Mucosa of gallbladder (tissue), 1 donor: ENCODE data around the gene WASF3. TPM values are rescaled to one million over a fixed set of nuclear protein-coding genes. Genes with fewer than 3 reads are reported as not detected.
A peak's percentile ranks its signal among the peaks of the same experiment; 100 is the strongest.

Experiments
- DNase-seq: peaks from one replicate; pipeline ENCODE4 v3.0.0-alpha.2; 2020; ENCODE audit warnings: low spot score
- total RNA-seq: library from RNA; stranded (reverse); gene quantifications from one replicate; pipeline ENCODE4 v1.2.1, GENCODE V29; 2021
- donor health status: DM: no; HTN: no; CAD: no.

WASF3 gene
- total RNA-seq, 1 donor from 2014 or later: 11.5 TPM

DNA sequence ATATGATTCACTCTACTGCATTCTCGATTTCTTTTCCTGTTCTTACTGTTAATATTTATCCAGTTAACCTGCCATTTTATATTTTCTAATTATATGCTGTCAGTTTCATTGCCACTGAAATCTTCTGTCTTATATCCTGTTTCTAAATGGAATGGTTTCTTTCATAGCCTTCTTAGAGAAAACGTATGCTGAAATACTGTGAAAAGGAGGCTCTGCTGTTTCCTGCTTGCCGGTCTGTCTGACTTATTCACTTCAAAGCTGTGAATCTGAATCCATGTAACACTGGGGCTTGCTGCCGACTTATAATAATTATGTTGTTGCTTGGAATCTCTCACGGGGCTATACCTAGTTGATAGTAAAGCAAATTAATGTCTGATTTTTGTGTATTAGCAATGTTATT, 123.1 kb downstream of the WASF3 start:
- DNase-seq: no peak

DNA sequence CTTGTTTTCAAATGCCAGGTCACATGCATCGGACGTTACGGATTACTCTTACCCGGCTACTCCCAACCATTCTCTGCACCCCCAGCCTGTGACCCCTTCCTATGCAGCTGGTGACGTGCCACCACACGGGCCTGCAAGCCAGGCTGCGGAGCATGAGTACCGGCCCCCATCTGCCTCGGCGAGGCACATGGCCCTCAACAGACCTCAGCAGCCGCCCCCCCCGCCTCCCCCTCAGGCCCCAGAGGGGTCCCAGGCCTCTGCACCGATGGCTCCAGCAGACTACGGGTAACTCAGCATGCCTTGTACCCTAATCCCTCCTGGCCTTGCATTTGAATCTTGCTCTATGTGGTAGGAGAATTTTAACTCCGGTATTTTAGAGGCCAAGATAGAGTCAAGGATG, 123.6 kb downstream of the WASF3 start:
- DNase-seq: no peak

DNA sequence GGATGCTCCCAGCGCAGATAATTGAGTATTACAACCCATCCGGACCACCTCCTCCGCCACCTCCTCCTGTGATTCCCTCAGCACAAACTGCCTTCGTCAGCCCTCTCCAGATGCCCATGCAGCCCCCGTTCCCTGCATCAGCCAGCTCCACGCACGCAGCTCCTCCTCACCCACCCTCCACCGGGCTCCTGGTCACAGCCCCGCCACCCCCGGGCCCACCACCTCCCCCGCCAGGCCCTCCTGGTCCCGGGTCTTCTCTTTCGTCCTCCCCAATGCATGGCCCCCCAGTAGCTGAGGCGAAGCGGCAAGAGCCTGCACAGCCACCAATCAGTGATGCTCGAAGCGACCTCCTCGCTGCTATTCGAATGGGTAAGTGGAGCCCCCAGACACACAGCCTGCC, 125.1 kb downstream of the WASF3 start:
- DNase-seq: no peak

DNA sequence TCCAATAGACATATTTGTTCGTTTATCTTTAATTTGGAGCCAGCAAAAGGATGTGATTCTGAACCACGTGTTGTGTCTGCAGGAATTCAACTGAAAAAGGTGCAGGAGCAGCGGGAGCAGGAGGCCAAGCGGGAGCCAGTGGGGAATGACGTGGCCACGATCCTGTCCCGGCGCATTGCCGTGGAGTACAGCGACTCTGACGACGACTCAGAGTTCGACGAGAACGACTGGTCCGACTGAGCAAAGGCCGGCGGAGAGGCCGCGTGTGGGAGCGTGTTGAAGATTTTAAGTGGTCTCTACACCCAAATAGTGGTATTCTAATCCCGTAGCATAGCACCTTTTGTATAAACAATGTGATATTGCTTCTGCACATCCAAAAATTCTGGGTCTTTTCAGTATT, 128.1 kb downstream of the WASF3 start:
- DNase-seq: no peak

DNA sequence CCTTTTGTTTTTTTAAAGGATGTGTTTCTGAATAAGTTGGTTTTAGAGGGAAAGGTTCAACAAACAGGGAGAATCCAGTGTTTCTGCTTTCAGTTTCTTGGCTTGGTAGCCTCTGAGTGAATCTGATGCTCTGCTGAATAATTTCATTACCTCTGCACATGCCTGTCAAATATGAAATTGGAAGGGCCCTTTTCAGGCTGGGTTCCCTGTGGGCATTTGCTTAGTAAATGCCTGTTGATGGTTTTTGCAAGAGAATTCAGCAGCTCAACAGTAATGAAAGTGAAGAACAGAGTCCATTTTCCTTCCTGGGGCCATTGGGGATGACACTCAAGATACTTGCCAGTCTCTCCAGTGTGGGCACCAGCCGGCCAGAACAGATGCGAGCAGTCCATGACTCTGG, 128.8 kb downstream of the WASF3 start:
- DNase-seq: no peak

DNA sequence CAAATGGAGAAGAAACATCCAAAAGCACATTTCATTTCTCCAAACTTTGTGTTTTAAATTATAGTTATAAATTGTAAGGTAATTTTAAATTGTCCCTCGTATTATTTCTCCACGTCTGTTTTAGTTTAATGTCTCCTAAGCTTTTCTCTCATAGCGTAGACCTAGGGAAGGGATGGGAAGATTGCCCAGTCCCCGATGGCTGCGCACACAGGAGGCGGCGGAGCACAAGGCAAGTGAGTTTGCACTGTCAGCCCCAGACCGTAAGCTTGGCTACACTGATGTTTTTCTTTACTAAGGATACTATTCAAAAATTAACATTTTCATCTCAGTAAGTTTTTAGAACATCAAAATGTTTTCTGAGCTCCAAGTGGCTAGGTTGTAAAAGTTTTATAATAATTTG, 130.8 kb downstream of the WASF3 start:
- no peak for DNase-seq

DNA sequence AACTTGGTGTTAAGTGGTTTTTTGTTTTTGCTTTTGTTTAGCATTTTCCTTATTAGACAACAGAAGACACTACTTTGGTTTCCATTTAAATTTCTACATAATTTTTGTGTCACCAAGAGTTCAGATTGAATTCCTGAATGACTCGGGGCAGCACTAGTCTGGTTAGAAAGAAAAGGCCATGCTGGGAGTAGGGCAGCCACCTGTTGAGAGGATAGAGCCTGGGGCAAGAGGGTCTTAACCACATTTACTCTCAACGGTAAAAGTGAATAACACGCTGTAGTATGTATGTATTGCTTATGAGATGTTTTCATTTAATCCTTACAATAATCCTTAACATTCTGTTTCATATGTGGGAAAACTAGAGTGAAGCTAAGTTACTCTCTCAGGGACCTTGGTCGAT, 131.5 kb downstream of the WASF3 start:
- DNase-seq: no peak

DNA sequence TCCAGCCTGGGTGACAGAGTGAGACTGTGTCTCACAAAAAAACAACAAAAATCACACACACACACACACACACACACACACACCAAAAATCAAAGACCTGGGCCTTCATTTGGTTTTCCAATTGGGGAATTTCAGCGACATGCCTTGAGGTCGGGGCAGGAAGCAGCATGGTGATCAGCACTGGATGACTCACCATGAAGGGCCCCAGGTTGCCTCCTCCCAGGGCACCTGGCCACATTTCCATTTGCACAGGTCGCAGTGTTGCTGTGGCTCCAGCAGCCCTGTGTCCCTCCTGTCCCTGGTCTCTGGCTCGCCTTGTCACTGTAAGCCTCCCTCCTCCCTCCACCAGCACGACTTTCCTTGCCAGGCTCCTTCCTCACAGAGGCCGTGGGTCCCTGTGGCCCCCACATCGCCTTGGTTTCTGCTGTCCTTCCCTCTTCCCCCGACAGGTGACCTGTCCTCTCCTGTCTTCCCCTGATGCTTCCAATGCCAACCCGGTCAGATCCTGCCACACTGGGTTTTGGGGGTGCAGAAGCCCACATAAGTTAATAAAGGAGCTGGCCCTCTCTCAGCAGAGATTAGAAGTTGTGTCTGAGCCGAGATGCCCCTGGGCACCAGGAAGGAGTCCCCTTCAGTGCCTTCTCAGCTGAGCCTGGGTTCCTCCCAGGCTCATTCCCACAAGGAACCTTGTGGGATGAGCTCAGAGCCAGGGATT, 136.4 kb downstream of the WASF3 start:
- no peak for DNase-seq

DNA sequence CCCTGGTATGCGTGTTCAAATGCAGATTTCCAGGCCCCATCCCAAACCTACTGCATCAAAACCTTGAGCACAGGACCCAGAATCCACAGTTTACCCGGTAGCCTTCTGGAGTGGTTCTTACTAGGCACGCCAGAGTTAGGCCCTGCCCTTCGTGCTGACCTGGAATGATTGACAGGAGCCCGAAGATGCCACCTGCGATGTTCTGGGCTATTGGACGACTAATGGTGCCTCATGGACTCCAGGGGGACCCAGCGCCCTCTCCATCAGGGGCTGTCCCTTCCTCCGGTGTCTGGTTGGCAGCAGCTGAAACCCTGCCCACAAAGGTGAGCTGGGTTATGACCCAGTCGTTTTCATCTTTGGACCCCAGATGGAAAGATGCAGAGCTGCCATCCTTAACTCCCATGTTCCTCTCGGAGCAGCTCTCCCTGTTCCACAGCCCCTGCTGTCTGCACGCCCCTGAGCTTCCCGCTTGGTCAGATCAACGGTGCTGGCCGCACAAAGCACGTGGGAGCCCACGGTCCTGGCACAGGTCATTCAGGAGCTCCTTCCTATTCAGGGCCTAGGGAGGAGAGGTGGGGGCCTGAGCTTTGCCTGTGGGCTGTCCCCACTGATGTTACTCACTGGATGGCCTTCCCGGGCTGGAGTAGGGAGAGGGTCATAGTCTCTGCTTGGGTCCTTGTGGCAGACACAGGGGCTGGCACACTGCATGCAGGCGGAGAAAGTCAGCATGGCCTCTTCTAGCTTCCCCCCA, 137.3 kb downstream of the WASF3 start:
- no peak for DNase-seq

DNA sequence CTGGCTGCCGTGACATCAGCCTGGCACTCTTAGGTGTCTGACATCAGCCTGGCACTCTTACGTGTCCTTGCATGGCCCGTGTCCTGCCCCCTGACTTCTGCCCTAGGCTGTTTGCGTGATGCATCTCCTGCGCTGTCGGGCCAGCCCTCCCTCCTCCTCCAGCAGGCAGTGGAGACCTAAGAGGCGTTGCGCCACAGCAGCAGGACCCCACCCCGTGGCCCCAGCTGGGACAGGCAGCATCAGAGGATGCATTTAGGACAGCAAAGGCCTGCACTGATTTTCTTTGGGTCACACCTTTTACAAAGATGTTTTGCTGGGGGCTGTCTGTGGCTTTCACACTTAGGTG, 137.8 kb downstream of the WASF3 start:
- DNase-seq: no peak

DNA sequence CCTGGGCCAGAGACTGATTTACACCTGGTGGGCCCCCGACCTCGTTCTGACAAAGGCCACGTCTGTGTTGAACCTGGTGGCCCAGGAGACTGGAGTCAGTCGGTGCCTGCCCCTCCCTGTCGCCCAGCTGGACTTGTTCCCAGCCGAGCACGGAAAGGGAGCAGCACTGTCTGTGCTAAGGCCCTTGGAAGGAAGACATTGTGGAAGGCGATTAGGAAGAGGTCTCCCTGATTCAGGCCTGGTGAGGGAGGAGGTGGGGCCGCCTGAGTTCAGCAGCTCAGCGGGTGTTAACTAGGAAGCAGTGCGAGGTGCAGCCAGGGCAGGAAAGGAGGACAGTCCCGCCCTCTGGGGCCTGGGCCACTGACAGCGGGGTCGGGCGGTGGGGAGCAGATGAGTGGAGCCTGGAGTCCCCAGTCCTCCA, 138.4 kb downstream of the WASF3 start:
- no peak for DNase-seq

DNA sequence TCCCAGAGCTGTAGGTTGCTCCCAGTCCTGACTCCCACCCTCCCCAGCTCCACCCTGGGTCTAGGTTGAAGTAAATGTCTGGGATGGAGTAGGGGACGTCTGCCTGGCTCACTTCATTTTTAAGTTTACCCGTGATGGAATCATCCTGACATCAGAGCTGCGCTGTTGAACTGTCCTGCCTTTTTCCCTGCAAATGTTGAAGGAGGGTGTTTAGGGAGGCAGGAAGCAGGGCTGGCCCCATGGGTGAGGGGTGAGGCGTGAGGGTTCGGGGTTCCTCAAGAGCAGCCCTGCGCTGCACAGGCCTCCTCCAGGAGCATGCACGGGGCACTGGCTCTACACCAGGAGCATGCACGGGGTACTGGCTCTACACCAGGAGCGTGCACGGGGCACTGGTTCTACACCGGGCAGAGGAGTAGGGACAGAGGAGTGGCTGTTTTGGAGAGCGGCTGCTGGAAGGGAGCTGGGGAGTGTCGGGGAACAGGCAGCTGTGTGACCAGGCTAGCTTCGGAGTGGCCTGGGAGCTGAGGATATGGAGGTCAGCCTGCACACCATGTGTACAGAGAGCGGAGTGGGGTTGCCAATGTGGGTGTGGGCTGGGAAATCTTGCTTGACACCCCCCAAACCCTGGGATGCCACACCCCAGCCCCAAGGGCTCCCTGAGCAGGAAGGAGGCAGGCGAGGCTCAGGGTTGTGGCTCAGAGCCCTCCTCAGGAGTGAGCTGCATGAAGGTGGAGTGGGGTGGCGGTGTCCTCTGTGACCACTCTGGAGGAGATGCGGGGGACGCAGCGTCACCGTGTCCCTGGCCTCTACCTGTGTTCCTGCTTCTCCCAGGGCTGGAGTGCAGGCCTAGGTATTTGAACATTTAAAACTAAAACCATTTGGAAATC, 139.8 kb downstream of the WASF3 start:
- no peak for DNase-seq

DNA sequence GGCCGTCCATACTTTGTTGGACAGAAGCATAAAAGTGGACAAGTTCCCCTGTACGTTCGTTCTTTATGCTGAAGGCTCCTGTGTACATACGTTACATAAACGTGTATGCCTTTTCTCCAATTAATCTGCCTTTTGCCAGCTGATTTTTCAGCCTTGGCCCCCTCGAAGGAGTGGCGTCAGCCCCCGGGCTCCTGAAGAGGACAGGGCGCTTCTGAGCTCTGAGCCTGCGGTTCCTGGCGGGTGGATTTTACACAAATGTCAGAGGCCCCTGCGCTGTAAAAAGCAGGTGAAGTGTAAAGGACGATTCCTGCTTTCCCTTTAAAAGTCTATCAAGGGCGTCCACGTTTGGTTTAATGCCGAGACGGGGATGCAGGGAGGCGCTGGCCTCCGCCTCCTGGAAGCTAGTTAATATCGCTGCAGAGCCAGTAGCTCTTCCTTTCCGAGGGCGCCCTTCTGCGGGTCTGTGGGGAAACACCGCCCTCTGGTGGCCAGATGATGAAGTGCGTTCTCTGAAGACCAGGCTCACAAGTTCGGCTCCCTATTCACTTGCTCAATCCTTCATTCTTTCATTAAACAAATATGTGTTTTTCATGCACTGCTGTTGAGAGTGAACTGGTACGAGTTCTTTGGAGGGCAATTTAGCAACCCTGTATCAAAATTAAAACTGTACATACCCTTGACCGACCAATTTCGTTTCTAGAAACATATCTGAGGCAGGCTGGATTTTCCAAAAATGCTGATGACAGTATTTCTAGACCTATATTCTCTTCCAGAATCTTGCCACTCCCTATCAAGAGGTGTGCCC, 141.1 kb downstream of the WASF3 start:
- peak; percentile 86 for DNase-seq

DNA sequence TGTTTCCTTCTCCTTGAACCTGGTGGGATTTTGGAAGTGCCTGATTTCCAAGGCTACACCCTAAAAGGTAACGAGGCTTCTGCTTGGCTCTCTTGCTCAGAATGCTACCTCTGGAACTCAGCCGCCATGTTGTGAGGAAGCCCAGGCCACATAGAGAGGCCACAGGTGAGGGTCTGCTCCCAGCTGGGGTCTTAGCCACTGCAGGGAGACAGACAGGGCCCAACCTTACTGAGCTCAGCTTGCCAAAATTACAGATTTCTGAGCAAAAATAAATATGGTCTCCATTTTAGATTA, 141.7 kb downstream of the WASF3 start:
- no peak for DNase-seq

DNA sequence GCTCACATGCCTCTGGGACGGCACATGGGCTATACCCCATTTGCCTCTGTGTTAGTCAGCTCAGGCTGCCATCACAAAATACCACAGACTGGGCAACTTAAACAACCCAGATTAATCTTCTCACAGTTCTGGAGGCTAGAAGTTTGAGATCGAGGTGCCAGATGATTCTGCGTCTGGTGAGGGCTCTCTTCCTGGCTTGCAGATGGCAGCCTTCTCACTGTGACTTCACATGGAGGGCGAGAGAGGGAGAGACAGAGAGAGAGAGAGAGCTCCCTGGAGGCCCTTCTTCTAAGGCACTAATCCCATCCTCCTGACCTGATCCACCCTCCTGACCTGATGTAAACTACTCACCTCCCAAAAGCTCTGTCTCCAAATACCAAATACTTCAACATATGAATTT, 148.1 kb downstream of the WASF3 start:
- DNase-seq: no peak

DNA sequence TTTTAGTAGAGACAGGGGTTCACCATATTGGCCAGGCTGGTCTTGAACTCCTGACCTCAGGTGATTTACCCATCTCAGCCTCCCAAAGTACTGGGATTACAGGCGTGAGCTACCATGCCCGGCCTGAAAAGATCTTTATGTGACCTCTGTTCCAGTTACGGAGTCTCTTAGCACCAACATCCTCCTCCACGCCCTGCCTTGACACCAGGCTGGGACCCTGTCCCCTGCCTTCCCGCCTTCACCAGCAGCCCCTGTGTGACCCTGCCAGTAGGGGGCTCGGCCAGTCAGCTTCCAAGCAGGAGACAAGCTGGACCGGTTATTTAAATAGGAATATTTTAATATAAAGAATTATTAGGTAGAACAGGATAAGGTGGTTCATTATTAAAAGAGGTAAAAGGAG, 148.9 kb downstream of the WASF3 start:
- DNase-seq: no peak

DNA sequence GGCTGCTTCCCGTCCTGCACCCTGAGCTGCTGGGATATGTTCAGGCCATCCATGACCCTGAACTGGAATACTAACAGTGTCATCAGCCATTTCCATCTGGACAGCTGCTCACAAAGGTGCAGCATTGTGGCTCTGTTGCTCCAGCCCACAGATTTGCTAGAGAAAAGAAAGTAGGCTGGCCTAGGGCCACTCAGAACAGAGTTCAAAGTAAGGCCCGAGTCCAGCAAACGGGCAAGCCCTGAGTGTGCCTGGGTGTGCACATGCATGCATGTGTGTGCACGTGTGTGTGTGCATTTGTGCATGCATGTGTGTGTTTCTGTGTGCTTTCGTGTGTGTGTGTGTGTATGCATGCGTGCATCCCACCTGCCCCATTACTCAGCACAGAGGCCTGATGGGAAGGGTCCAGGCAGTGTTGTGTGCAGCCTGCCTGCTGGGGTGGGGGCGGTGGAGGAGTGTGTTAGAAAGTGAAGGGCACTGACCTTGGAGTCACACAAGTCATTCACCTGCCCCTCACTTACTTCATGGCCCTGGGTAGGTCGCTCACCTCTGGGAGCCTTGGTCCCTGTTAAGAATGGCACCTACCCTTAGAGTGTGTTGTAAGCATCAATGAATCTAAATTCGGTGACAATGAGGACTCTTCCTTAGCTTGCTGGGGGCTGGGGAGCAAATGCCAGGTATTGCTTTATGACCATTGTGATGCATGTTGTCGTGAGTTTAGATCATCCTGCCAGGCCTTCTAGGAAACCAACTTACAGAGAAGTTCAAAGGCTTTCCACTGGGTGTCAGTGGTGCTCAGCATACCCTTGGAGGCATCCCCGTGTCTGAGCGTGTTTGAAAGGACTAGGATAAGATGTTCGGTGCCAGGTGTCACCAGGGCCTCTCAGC, 149.9 kb downstream of the WASF3 start:
- peak; percentile 31 for DNase-seq

DNA sequence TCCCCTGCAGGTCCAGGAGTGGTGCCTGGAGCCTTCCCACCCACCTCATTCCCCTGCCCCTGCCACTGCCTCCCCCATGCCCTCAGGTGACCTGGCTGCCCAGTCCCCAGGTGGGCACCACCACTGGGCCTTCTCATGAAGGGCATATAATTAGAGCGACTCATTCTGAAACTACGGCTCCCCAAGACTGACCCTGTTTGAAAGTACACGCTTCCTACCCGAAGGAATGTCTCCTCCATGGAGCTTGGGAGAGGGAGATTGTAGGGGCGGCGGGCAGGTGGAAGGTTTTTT, 150.5 kb downstream of the WASF3 start:
- DNase-seq: no peak

DNA sequence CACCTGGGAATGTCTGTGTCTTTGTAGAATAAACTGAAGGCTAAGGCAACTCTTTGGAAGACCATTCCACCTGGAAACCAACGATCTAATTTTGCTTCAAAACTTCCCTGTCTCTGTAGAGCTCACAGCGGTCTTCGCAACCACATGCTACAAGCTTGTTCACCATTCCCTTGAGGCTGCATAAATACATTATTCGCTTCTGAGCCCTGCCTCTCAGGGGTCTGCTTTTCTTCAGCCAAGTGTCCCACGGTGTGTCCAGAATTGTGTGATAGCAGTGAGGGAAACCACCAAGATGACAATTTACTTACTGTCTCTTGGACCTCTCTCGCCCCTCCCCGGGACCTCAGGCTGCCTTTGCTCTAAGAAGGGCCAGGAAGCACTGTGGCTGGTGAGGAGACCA, 152.0 kb downstream of the WASF3 start:
- no peak for DNase-seq

DNA sequence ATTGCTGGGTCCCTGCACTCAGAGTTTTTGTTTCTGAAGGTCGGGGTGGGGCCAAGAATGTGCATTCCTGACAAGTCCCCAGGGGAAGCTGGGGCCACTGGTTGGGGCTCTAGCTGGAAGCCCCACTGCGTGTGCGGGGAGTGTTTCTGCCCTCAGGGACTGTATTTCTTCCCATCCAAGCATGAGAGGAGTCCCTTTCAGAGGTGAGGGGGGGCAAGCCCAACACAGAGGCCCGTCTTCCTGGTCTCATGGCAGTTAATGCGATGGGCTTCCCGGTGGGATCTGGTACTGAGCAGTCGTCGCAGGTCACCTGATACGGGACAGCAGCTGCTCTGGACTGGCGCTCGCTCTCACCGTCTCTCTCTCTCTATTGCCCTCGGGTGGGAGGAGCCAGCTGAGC, 152.7 kb downstream of the WASF3 start:
- no peak for DNase-seq

DNA sequence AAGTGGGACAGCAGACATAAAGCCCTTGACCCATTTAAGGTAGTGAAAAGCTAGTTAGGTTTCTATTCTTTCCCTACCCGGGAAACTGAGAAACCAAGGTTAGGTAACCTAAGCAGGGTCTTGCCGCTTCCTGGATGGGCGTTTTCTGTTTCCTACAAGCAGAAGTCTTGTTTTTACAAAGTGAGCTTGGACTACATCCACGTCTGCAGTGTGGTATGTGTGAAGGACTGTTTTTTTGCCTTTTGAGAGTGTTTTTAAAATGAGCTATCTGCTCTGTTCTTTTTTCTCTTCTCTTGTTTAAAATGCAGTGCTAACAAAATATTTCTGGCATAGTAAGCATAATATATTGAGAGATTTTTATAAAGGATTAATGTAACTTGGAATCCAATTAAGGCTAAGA, 153.7 kb downstream of the WASF3 start:
- no peak for DNase-seq
